HCT116 (cell line): ENCODE measurements around the gene IL1RAPL1. TPM values are rescaled to one million over a fixed set of nuclear protein-coding genes. Genes with fewer than 3 reads are reported as not detected.

ENCODE experiments used
- ATAC-seq: fragments of 200-7000 bp; cut with Tn5 transposase; 2 replicates; pipeline ENCODE4 v1.9.1; 2020; ENCODE audit warnings: mild to moderate bottlenecking, moderate library complexity
- BruUV-seq: library from RNA; stranded (reverse); fragments of 400-500 nt; replicated peaks from 2 replicates; lab custom pipeline; 2021; lab: Mats Ljungman, UMichigan
- CTCF ChIA-PET: fragments of 300-600 bp; sonication (Branson Sonifier 250); formaldehyde crosslinking; loops from one replicate; lab custom pipeline; 2021; ENCODE audit warnings: antibody characterized with exemption; lab: Charles Lee
- POLR2A ChIA-PET: fragments of 300-600, 350-600 bp; sonication (Branson Sonifier 250); formaldehyde crosslinking; loops from one replicate; lab custom pipeline; 2021; ENCODE audit warnings: antibody characterized with exemption; lab: Charles Lee
- RAD21 ChIA-PET, 2 experiments: fragments of 300-600 bp; sonication (Branson Sonifier 250); formaldehyde crosslinking; loops; one replicate each; lab custom pipeline; 2023; ENCODE audit warnings: low total read pairs in 2 of 2; ENCODE audit not compliant: uncharacterized antibody in 2 of 2, unreplicated experiment in 2 of 2, low non-redundant PET in 1 of 2; lab: Charles Lee
- DNase-seq: peaks from one replicate; pipeline ENCODE4 v3.0.0-alpha.2; 2010; ENCODE audit warnings: low read depth, low spot score
- H2AFZ ChIP-seq: fragments of 200-600 bp; shearing (Covaris generic), sonication (generic); 2 replicates; pipeline ENCODE4 v1.6.1; 2017; ENCODE audit warnings: low read depth, mixed run types, mixed read lengths, antibody characterized with exemption, low read length; ENCODE audit not compliant: poor library complexity, severe bottlenecking
- H3K27ac ChIP-seq: 2 replicates; pipeline ENCODE4 v1.5.1; 2012; ENCODE audit warnings: low read depth, low read length
- H3K27me3 ChIP-seq: fragments of 200-600 bp; sonication (generic); 2 replicates; pipeline ENCODE4 v1.6.1; 2016; ENCODE audit warnings: mixed run types, low read length, mixed read lengths; ENCODE audit not compliant: insufficient read depth
- H3K36me3 ChIP-seq, 2 experiments: fragments of 200-500 bp in 1 of 2; fragments of 200-600 bp in 1 of 2; sonication (Bioruptor generic) in 1 of 2; sonication (generic) in 1 of 2; 2 replicates each; pipeline versions ENCODE4 v1.5.1 to v1.6.1; 2014 to 2016; ENCODE audit warnings: low read length in 2 of 2, inconsistent platforms in 1 of 2, mixed read lengths in 1 of 2, mixed run types in 1 of 2; ENCODE audit not compliant: insufficient read depth in 2 of 2, control insufficient read depth in 1 of 2
- H3K4me1 ChIP-seq, 2 experiments: fragments of 200-600 bp in 1 of 2; sonication (generic) in 1 of 2; 2 replicates each; pipeline versions ENCODE4 v1.5.1 to v1.6.1; 2012 to 2017; ENCODE audit warnings: low read length in 2 of 2, inconsistent platforms in 1 of 2, mild to moderate bottlenecking in 1 of 2, mixed read lengths in 1 of 2, mixed run types in 1 of 2, moderate library complexity in 1 of 2; ENCODE audit not compliant: insufficient read depth in 2 of 2, control insufficient read depth in 1 of 2
- H3K4me2 ChIP-seq: fragments of 200-600 bp; sonication (generic); 2 replicates; pipeline ENCODE4 v1.6.1; 2017; ENCODE audit warnings: mixed run types, low read length, mixed read lengths
- H3K4me3 ChIP-seq, 2 experiments: fragments of 200-600 bp in 1 of 2; sonication (generic) in 1 of 2; replicated peaks in 1 of 2; 2 replicates each; pipeline ENCODE4 v1.5.1; 2011 to 2016; ENCODE audit warnings: low read length in 2 of 2, control low read depth in 1 of 2, low read depth in 1 of 2, mild to moderate bottlenecking in 1 of 2, mixed read lengths in 1 of 2, mixed run types in 1 of 2
- H3K79me2 ChIP-seq: fragments of 200-600 bp; sonication (generic); 2 replicates; pipeline ENCODE4 v1.6.1; 2017; ENCODE audit warnings: mild to moderate bottlenecking, mixed run types, low read length, moderate library complexity, mixed read lengths; ENCODE audit not compliant: insufficient read depth
- H3K9ac ChIP-seq: fragments of 200-600 bp; sonication (generic); 2 replicates; pipeline ENCODE4 v1.6.1; 2016; ENCODE audit warnings: low read length, mixed read lengths
- H3K9me2 ChIP-seq: fragments of 200-600 bp; sonication (generic), shearing (Covaris generic); 2 replicates; pipeline ENCODE4 v1.6.1; 2017; ENCODE audit warnings: mixed run types, mild to moderate bottlenecking, moderate library complexity; ENCODE audit not compliant: insufficient read depth
- H3K9me3 ChIP-seq, 2 experiments: fragments of 200-500 bp in 1 of 2; fragments of 200-600 bp in 1 of 2; sonication (Bioruptor generic) in 1 of 2; sonication (generic) in 1 of 2; 2 replicates each; pipeline ENCODE4 v1.6.1; 2014 to 2017; ENCODE audit warnings: low read length in 2 of 2, mixed read lengths in 2 of 2, inconsistent platforms in 1 of 2, low read depth in 1 of 2, mild to moderate bottlenecking in 1 of 2, mixed run types in 1 of 2, moderate library complexity in 1 of 2; ENCODE audit not compliant: control insufficient read depth in 1 of 2, insufficient read depth in 1 of 2
- H4K20me1 ChIP-seq: fragments of 200-600 bp; sonication (generic), shearing (Covaris generic); 2 replicates; pipeline ENCODE4 v1.6.1; 2017; ENCODE audit warnings: mixed run types, mild to moderate bottlenecking, moderate library complexity; ENCODE audit not compliant: insufficient read depth
- ATF3 ChIP-seq: IDR thresholded peaks from 2 replicates; pipeline ENCODE4 v1.6.1; 2012
- CEBPB ChIP-seq: IDR thresholded peaks from 2 replicates; pipeline ENCODE4 v1.6.1; 2012; ENCODE audit warnings: low read depth
- EGR1 ChIP-seq: IDR thresholded peaks from 2 replicates; pipeline ENCODE4 v1.6.1; 2012; ENCODE audit warnings: low read depth
- ELF1 ChIP-seq: IDR thresholded peaks from 2 replicates; pipeline ENCODE4 v1.6.1; 2012; ENCODE audit warnings: low read depth, borderline replicate concordance
- EZH2 ChIP-seq: fragments of 200-600 bp; sonication (generic); IDR thresholded peaks from 2 replicates; pipeline ENCODE4 v1.6.1; 2017; ENCODE audit warnings: antibody characterized with exemption, mixed run types
- JUND ChIP-seq: IDR thresholded peaks from 2 replicates; pipeline ENCODE4 v1.6.1; 2012
- MAX ChIP-seq: IDR thresholded peaks from 2 replicates; pipeline ENCODE4 v1.6.1; 2012
- POLR2AphosphoS5 ChIP-seq: IDR thresholded peaks from 2 replicates; pipeline ENCODE4 v1.6.1; 2011; ENCODE audit warnings: mild to moderate bottlenecking, low read depth, low read length, moderate library complexity
- REST ChIP-seq: IDR thresholded peaks from 2 replicates; pipeline ENCODE4 v1.6.1; 2012; ENCODE audit warnings: low read depth
- SRF ChIP-seq: IDR thresholded peaks from 2 replicates; pipeline ENCODE4 v1.6.1; 2012; ENCODE audit warnings: low read depth
- ZFX ChIP-seq: fragments of 450-650 bp; IDR thresholded peaks from 2 replicates; pipeline ENCODE4 v1.6.1; 2017
- intact Hi-C: fragments of 100-400 bp; cut with micrococcal nuclease; formaldehyde crosslinking; loops from 2 replicates; pipeline ENCODE4 v1.10.0; 2022
- total RNA-seq: library from RNA; stranded (reverse); gene quantifications from one replicate; pipeline ENCODE4 v1.2.1, GENCODE V29; 2021; ENCODE audit not compliant: unreplicated experiment

IL1RAPL1 gene
- total RNA-seq, 1 experiment from 2014 or later, result 2.8 TPM

GRCh38 chrX:28756175-28756574 is 168.9 kb downstream of the IL1RAPL1 start:
- ChIA-PET RAD21 (no interaction called here), POLR2A (no interaction called here), CTCF (no interaction called here)
- no peaks in the 10 kb centered on the region for H3K36me3 ChIP-seq
- BruUV-seq, result no TSS peak
- no peaks in the 10 kb centered on the region for H3K9me3 ChIP-seq
- no peaks in the 10 kb centered on the region for H3K9me2 ChIP-seq
- peaks cover 0 to 4% of the 10 kb centered on the region in 2 experiments; a peak in 2 of 4 replicates for H3K4me1 ChIP-seq
- H3K27ac ChIP-seq, result no peak overlapping the region
- no peak overlapping the region for H3K4me3 ChIP-seq
- intact Hi-C loops, result no loop called here
- no peak overlapping the region for H2AFZ ChIP-seq
- no peaks in the 10 kb centered on the region for H4K20me1 ChIP-seq
- no peak overlapping the region for H3K9ac ChIP-seq
- H3K27me3 ChIP-seq, result no peaks in the 10 kb centered on the region
- no peak for ATAC-seq
- DNase-seq, result no peak
- no peaks in the 10 kb centered on the region for H3K79me2 ChIP-seq
- no peak overlapping the region for H3K4me2 ChIP-seq
- TF ChIP-seq POLR2AphosphoS5 (no peak), REST (no peak), EGR1 (no peak), EZH2 (no peak), ELF1 (no peak), ATF3 (no peak), CEBPB (no peak), JUND (no peak), MAX (no peak), SRF (no peak), ZFX (no peak)
